Effector CD4-positive, alpha-beta T cell (primary cell): ENCODE data around the gene KCNQ1.

ENCODE experiments used
- DNase-seq: peaks from one replicate; pipeline ENCODE4 v3.0.0-alpha.2; 2020

Gene KCNQ1

DNA sequence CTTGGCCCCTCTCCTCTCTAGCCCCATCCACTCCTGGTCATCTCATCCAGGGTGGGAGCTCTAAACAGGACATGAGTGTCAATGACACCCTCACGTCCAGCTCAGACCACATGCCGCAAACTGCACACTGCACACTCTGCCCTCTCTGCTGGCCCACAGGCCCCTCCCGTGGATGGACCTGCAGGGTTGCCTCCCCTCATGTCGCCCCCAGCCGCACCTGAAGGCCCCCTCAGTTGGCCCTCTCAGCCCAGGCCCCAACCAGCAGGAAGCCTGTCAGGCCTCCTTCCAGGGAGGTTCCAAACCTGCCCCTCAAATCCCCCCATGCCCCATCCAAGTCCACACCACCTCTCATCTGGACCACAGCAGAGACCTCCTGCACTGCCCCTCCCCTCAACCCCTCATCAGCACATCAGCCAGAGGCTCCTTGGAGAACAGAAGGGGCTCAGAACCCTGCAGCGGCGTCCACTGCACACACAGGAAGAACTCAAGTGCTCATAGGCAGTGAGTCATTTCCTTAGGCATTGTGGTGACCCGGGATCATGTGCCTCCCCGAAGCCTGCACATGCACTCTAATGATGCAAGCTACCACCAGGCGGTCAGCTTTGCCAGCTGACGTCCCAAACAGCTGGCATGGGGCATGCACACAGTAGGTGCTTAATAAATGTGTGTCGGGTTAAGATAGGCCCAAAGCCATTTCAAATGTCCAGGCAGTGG lies 453.7 kb downstream of the KCNQ1 start:
- DNase-seq = peak; percentile 44
